NB4 (cell line): Measurements from ENCODE around the gene ADH1A.
"Not testable (repeated sequence)": the region's sequence is repeated elsewhere in the genome, so short reads cannot be mapped to it uniquely, and the experiment has no call there.

ENCODE experiments used
- CTCF ChIP-seq: IDR thresholded peaks from one replicate; pipeline ENCODE4 v1.5.1; 2012; ENCODE audit warnings: low read depth, low read length
- POLR2A ChIP-seq: IDR thresholded peaks from 2 replicates; pipeline ENCODE4 v1.6.1; 2011; ENCODE audit warnings: mild to moderate bottlenecking; ENCODE audit not compliant: insufficient read length; ENCODE audit errors: extremely low read depth

DNA sequence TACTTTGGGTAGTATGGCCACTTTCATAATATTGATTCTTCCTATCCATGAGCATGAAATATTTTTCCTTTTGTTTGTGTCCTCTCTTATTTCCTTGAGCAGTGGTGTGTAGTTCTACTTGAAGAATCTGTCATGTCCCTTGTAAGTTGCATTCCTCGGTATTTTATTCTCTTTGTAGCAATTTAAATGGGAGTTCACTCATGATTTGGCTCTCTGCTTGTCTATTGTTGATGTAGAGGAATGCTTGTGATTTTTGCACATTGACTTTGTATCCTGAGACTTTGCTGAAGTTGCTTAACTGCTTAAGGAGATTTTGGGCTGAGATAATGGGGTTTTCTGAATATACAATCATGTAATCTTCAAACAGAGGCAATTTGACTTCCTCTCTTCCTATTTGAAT is 62.1 kb downstream of the ADH1A start:
- not testable (repeated sequence) for TF ChIP-seq POLR2A, CTCF
